ENCODE results near the gene NF2. TPM values are rescaled to one million over a fixed set of nuclear protein-coding genes. Genes with fewer than 3 reads are reported as not detected.

NF2 gene
- total RNA-seq, 1 experiment from 2014 or later, result 47.7 TPM

DNA sequence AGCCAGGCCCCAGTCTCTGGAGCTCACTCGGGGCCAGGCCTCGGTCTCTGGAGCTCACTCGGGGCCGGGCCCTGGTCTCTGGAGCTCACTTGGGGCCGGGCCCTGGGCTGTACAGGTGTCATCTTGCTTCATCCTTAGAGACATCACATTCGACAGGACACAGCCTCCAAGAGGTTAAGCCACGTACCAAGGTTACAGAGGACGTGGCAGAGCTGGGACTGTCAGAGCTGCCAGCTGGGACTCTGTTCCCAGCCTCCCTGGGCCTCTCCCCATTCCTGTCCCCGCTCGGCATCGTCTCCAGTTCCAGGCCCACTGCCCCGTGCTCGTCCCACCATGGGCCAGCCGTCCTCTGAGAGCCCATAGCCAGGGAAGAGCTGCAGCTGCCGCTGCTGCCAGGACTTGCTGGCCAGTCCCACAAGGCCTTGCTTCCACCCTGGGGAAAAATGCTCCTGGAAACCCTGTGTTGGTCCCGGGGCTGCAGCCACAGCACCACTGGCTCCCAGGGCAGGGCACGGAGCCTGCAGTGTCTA is 136.0 kb downstream of the NF2 start:
- no peak for DNase-seq (ENCODE audit: low read depth, low spot score)
- in situ Hi-C loops (cut with HindIII; ENCODE audit: low pct_unique_long_range_greater_than_20kb, low sequenced_read_pairs), result no loop called here

GRCh38 chr22:29740216-29740615 is 136.8 kb downstream of the NF2 start:
- in situ Hi-C loops (cut with HindIII; ENCODE audit: low pct_unique_long_range_greater_than_20kb, low sequenced_read_pairs), result no loop called here
- no peak for DNase-seq (ENCODE audit: low read depth, low spot score)

DNA sequence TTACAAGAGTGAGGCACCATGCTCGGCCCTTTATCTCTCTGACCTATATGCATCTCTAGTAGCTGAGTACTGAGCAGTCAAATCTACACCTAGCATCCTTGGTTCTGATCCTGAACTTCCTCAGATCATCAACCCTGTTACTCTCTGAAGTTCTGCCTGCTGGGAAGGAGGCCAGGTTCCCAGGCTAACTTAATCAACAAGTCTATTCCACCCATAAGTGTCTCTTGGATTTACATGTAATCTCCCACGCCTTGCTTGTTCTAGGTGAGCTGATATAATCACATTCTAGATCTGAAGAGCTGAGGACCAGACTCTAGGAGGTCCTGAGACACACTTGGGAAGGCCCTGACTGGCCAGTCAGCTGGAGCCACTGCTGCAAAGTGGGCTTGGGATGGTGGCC is 138.5 kb downstream of the NF2 start:
- in situ Hi-C loops (cut with HindIII; ENCODE audit: low pct_unique_long_range_greater_than_20kb, low sequenced_read_pairs), result no loop called here
- DNase-seq (ENCODE audit: low read depth, low spot score), result no peak

DNA sequence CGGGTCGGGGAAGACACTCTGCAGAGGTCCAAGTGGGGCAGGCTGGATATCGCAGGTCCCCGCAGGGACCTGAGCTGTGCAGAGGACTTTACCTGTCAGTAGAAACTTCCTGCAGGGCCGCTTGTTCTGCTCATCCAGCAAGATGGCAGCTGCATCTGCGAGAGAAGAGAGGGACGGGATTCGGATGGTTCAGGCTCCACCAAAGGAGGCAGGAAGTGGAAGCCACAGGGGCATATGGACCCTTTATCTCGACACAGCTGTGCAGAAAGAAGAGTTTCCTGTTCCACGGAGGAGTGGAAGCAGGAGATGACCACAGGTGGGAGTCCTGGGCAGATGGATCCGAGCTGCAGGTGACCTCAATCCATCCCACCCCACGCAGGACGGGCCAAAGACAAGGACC is 138.9 kb downstream of the NF2 start:
- DNase-seq (ENCODE audit: low read depth, low spot score), result no peak
- in situ Hi-C loops (cut with HindIII; ENCODE audit: low pct_unique_long_range_greater_than_20kb, low sequenced_read_pairs), result no loop called here

DNA sequence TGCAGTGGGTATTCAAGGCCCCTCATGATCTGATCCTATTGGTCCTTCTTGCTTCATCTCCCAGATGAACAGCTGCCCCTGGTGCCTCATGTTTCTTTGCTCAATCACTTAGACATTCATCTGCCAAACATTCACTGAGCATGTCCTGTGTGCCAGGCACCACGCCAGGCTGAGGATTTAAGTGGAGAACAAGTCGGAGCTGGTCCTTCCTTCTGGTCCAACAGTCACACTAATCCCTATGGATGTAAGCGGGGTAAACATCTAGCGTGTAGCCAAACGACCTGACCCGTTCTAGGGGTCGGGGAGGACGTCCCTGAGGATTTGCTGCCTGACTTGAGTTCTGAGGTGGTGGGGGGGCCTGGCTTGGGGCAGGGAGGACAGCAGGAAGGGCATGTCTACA is 141.5 kb downstream of the NF2 start:
- no peak for DNase-seq (ENCODE audit: low read depth, low spot score)
- in situ Hi-C loops (cut with HindIII; ENCODE audit: low pct_unique_long_range_greater_than_20kb, low sequenced_read_pairs), result no loop called here

DNA sequence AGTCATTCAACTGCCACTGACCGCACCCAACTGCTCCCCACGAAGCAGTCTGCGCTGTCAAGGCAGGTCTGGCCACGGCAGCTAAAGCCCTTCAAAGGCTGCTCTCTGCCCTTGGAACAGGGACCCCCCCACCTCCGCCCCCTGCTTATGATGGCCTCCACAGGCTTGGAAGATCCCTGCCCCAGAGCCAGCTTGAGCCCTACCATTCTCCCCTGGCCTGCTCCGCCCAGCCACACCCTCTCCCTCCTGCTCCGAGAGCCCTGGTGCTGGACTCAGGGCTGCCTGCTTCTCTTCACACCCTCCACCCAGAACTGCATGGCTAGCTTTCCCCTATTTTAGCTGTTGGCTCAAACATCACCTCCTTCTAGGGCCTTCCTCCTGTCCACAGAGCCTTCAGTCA is 144.4 kb downstream of the NF2 start:
- no peak for DNase-seq (ENCODE audit: low read depth, low spot score)
- in situ Hi-C loops (cut with HindIII; ENCODE audit: low pct_unique_long_range_greater_than_20kb, low sequenced_read_pairs), result no loop called here

Small RNA genes within 50 kb of the gene (small RNA-seq; reads per million reads assigned to genes)
- 0 reads per million in 2 experiments for gene AC004882.2

Other genes starting within 250 kb of the NF2 start
- 73.3 and 83.8 TPM in 2 replicates for gene AP1B1, start 215.1 kb upstream of the NF2 start, total RNA-seq (2014; rRNA removed; shearing (Covaris generic))
- not detected in 2 replicates for gene RFPL1, start 165.1 kb upstream of the NF2 start, total RNA-seq (2014; rRNA removed; shearing (Covaris generic))
- gene NEFH, start 123.4 kb upstream of the NF2 start, total RNA-seq (2014; rRNA removed; shearing (Covaris generic)), result 0.92 and 1.2 TPM in 2 replicates
- 107 and 115 TPM in 2 replicates for gene THOC5, start 49.9 kb upstream of the NF2 start, total RNA-seq (2014; rRNA removed; shearing (Covaris generic))
- gene NIPSNAP1, start 22.5 kb upstream of the NF2 start, total RNA-seq (2014; rRNA removed; shearing (Covaris generic)), result 97.5 and 98.4 TPM in 2 replicates
- 0.13 TPM in 1 of 2 replicates, not detected in the other for gene CABP7, start 116.4 kb downstream of the NF2 start, total RNA-seq (2014; rRNA removed; shearing (Covaris generic))
- gene ZMAT5, start 163.4 kb downstream of the NF2 start, total RNA-seq (2014; rRNA removed; shearing (Covaris generic)), result 27.7 and 32.7 TPM in 2 replicates
- gene UQCR10, start 163.7 kb downstream of the NF2 start, total RNA-seq (2014; rRNA removed; shearing (Covaris generic)), result 176 and 198 TPM in 2 replicates
- 47.8 and 57.2 TPM in 2 replicates for gene ASCC2, start 234.6 kb downstream of the NF2 start, total RNA-seq (2014; rRNA removed; shearing (Covaris generic))